Activated CD4-positive, CD25-positive, alpha-beta regulatory T cell treated with anti-CD3 and anti-CD28 coated beads, Interleukin-2, amount 50 U/mL, for 72 hours (primary cell): ENCODE data around the gene PTPA.
A peak's percentile ranks its signal among the peaks of the same experiment; 100 is the strongest.
"Not testable (repeated sequence)": the region's sequence is repeated elsewhere in the genome, so short reads cannot be mapped to it uniquely, and the experiment has no call there.

ENCODE experiments used
- DNase-seq: peaks from one replicate; pipeline ENCODE4 v3.0.0; 2021

PTPA gene

GRCh38 chr9:129109952-129110739 lies 1.1 kb upstream of the PTPA start:
- no peak for DNase-seq

- no peak for DNase-seq
Observed at GRCh38 chr9:129111528-129112151, 425 bp downstream of the PTPA start.

GRCh38 chr9:129112526-129112925 lies 1.3 kb downstream of the PTPA start:
- not testable (repeated sequence) for DNase-seq

- DNase-seq: no peak
Observed at GRCh38 chr9:129113645-129114304, 2.6 kb downstream of the PTPA start.

- no peak for DNase-seq
Observed at GRCh38 chr9:129118799-129119198, 7.6 kb downstream of the PTPA start.

- DNase-seq: no peak
Observed at GRCh38 chr9:129121483-129121882, 10.3 kb downstream of the PTPA start.

GRCh38 chr9:129122133-129122532 lies 10.9 kb downstream of the PTPA start:
- no peak for DNase-seq

GRCh38 chr9:129122976-129123375 lies 11.8 kb downstream of the PTPA start:
- DNase-seq: not testable (repeated sequence)

- DNase-seq: no peak
Observed at GRCh38 chr9:129124506-129125069, 13.4 kb downstream of the PTPA start.

- DNase-seq: no peak
Observed at GRCh38 chr9:129125478-129125877, 14.3 kb downstream of the PTPA start.

- DNase-seq: no peak
Observed at GRCh38 chr9:129126749-129127618, 15.8 kb downstream of the PTPA start.

- DNase-seq: no peak
Observed at GRCh38 chr9:129128689-129129088, 17.5 kb downstream of the PTPA start.

GRCh38 chr9:129130271-129130670 lies 19.1 kb downstream of the PTPA start:
- not testable (repeated sequence) for DNase-seq

GRCh38 chr9:129130791-129131190 lies 19.6 kb downstream of the PTPA start:
- DNase-seq: no peak

- peak; percentile 87 for DNase-seq
Observed at GRCh38 chr9:129131300-129132145, 20.3 kb downstream of the PTPA start.

GRCh38 chr9:129133082-129133481 lies 21.9 kb downstream of the PTPA start:
- no peak for DNase-seq

- no peak for DNase-seq
Observed at GRCh38 chr9:129135476-129135875, 24.3 kb downstream of the PTPA start.

GRCh38 chr9:129136446-129137035 lies 25.3 kb downstream of the PTPA start:
- no peak for DNase-seq

- DNase-seq: no peak
Observed at GRCh38 chr9:129137292-129138143, 26.3 kb downstream of the PTPA start.

- DNase-seq: no peak
Observed at GRCh38 chr9:129138144-129138462, 26.9 kb downstream of the PTPA start.
